Measurements from ENCODE around the gene MTF2. TPM values are rescaled to one million over a fixed set of nuclear protein-coding genes. Genes with fewer than 3 reads are reported as not detected.

Gene MTF2
- total and polyA plus RNA-seq, 4 donors: 3.2 to 17.8 (median 12.6) TPM

- H3K4me1 ChIP-seq (ENCODE audit: control insufficient read depth in 4 of 4, insufficient read depth in 4 of 4, low read length in 3 of 4): peaks cover 0 to 3% (median under 1%) of the 10 kb centered on the region in 4 donors
- no peak overlapping the region for H3K9ac ChIP-seq (ENCODE audit: low read depth in 1 of 2, low read length in 2 of 2)
- H3K27me3 ChIP-seq (ENCODE audit: control insufficient read depth in 4 of 4, insufficient read depth in 4 of 4, low read length in 3 of 4): no peaks in the 10 kb centered on the region
- TF ChIP-seq MAX (IDR thresholded peaks at IDR 0.05) (no peak), YY1 (IDR thresholded peaks at IDR 0.05) (no peak)
- no peak for DNase-seq (ENCODE audit: low spot score)
- H3K36me3 ChIP-seq (ENCODE audit: control insufficient read depth in 4 of 4, insufficient read depth in 3 of 4, low read depth in 1 of 4, low read length in 3 of 4): no peaks in the 10 kb centered on the region
- H3K9me3 ChIP-seq (ENCODE audit: control insufficient read depth in 4 of 4, low read length in 3 of 4): no peaks in the 10 kb centered on the region
- H3K4me3 ChIP-seq (ENCODE audit: low read depth in 1 of 3, low read length in 3 of 3): no peak overlapping the region
- no peak overlapping the region for H3K27ac ChIP-seq (ENCODE audit: low read depth in 1 of 2, low read length in 2 of 2)
- 92% methylated on average over 2 of the region's 2 CpGs for WGBS
These were observed 14.4 kb downstream of the MTF2 start for GRCh38 chr1:93093332-93094006.

- Histone ChIP-seq H3K9ac (ENCODE audit: low read depth in 1 of 2, low read length in 2 of 2) (no peak overlapping the region), H3K9me3 (ENCODE audit: control insufficient read depth in 4 of 4, low read length in 3 of 4) (no peaks in the 10 kb centered on the region), H3K27me3 (ENCODE audit: control insufficient read depth in 4 of 4, insufficient read depth in 4 of 4, low read length in 3 of 4) (no peaks in the 10 kb centered on the region), H3K27ac (ENCODE audit: low read depth in 1 of 2, low read length in 2 of 2) (no peak overlapping the region), H3K4me3 (ENCODE audit: low read depth in 1 of 3, low read length in 3 of 3) (no peak overlapping the region), H3K36me3 (ENCODE audit: control insufficient read depth in 4 of 4, insufficient read depth in 3 of 4, low read depth in 1 of 4, low read length in 3 of 4) (no peaks in the 10 kb centered on the region), H3K4me1 (ENCODE audit: control insufficient read depth in 4 of 4, insufficient read depth in 4 of 4, low read length in 3 of 4) (peaks cover 0 to 3% (median under 1%) of the 10 kb centered on the region in 4 donors)
- TF ChIP-seq HNF4A (conservative IDR thresholded peaks at IDR 0.05) (no peak), SP1 (IDR thresholded peaks at IDR 0.05) (no peak), YY1 (IDR thresholded peaks at IDR 0.05) (no peak), EGR1 (IDR thresholded peaks at IDR 0.05; ENCODE audit: low read depth in 2 of 2) (no peak), HNF4G (IDR thresholded peaks at IDR 0.05) (no peak), REST (IDR thresholded peaks at IDR 0.05) (no peak), MAX (IDR thresholded peaks at IDR 0.05) (no peak), TAF1 (conservative IDR thresholded peaks at IDR 0.05) (no peak), JUND (IDR thresholded peaks at IDR 0.05) (no peak), GABPA (IDR thresholded peaks at IDR 0.05 in 1 of 2, conservative IDR thresholded peaks at IDR 0.05 in 1 of 2) (no peak)
- no peak for DNase-seq (ENCODE audit: low spot score)
- 91% methylated on average over 6 of the region's 6 CpGs for WGBS
These were observed 16.9 kb downstream of the MTF2 start for GRCh38 chr1:93095804-93096585.

- WGBS: 99% methylated on average over 4 of the region's 4 CpGs
- Histone ChIP-seq H3K9ac (ENCODE audit: low read depth in 1 of 2, low read length in 2 of 2) (no peak overlapping the region), H3K4me1 (ENCODE audit: control insufficient read depth in 4 of 4, insufficient read depth in 4 of 4, low read length in 3 of 4) (peaks cover 0 to 2% (median 0%) of the 10 kb centered on the region in 4 donors), H3K4me3 (ENCODE audit: low read depth in 1 of 3, low read length in 3 of 3) (no peak overlapping the region), H3K36me3 (ENCODE audit: control insufficient read depth in 4 of 4, insufficient read depth in 3 of 4, low read depth in 1 of 4, low read length in 3 of 4) (no peaks in the 10 kb centered on the region), H3K27me3 (ENCODE audit: control insufficient read depth in 4 of 4, insufficient read depth in 4 of 4, low read length in 3 of 4) (no peaks in the 10 kb centered on the region), H3K9me3 (ENCODE audit: control insufficient read depth in 4 of 4, low read length in 3 of 4) (peaks cover 0 to under 1% (median 0%) of the 10 kb centered on the region in 4 donors), H3K27ac (ENCODE audit: low read depth in 1 of 2, low read length in 2 of 2) (no peak overlapping the region)
- no peak for DNase-seq (ENCODE audit: low spot score)
- TF ChIP-seq REST (IDR thresholded peaks at IDR 0.05) (no peak), TAF1 (conservative IDR thresholded peaks at IDR 0.05) (no peak), CTCF (IDR thresholded peaks at IDR 0.05; ENCODE audit: low read depth, low read length, missing input control) (no peak), YY1 (IDR thresholded peaks at IDR 0.05) (no peak), RAD21 (IDR thresholded peaks at IDR 0.05) (no peak), HNF4G (IDR thresholded peaks at IDR 0.05) (no peak), ATF3 (IDR thresholded peaks at IDR 0.05) (no peak), FOXA2 (IDR thresholded peaks at IDR 0.05) (no peak), RXRA (IDR thresholded peaks at IDR 0.05) (no peak)
These were observed 23.1 kb downstream of the MTF2 start for GRCh38 chr1:93102142-93102541.

All from liver (tissue), 9 donors.